NB4 (cell line): Measurements from ENCODE around the gene TYW1.
"Not testable (repeated sequence)": the region's sequence is repeated elsewhere in the genome, so short reads cannot be mapped to it uniquely, and the experiment has no call there.

Experiments
- CTCF ChIP-seq: IDR thresholded peaks from one replicate; pipeline ENCODE4 v1.5.1; 2012; ENCODE audit warnings: low read depth, low read length
- MAX ChIP-seq: IDR thresholded peaks from 2 replicates; pipeline ENCODE4 v1.6.1; 2011; ENCODE audit warnings: low read depth, low read length
- MYC ChIP-seq: IDR thresholded peaks from 2 replicates; pipeline ENCODE4 v1.6.1; 2011; ENCODE audit warnings: low read depth, low read length
- POLR2A ChIP-seq: IDR thresholded peaks from 2 replicates; pipeline ENCODE4 v1.6.1; 2011; ENCODE audit warnings: mild to moderate bottlenecking; ENCODE audit not compliant: insufficient read length; ENCODE audit errors: extremely low read depth

DNA sequence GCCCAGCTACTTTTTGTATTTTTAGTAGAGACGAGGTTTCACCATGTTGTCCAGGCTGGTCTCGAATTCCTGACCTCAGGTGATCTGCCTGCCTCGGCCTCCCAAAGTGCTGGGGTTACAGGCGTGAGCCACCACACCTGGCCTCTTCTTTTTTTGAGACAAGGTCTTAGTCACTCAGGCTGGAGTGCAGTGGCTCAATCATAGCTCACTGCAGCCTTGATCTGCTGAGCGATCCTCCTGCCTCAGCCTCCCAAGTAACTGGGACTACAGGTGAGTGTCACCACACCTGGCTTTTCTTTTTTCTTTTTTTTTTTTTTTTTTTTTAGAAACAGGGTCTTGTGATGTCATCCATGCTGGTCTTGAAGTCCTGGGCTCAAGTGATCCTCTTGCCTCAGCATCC is 27.6 kb upstream of the TYW1 start:
- TF ChIP-seq MAX, POLR2A, CTCF, MYC: not testable (repeated sequence)
